Measurements from ENCODE around the gene YAP1.

DNA sequence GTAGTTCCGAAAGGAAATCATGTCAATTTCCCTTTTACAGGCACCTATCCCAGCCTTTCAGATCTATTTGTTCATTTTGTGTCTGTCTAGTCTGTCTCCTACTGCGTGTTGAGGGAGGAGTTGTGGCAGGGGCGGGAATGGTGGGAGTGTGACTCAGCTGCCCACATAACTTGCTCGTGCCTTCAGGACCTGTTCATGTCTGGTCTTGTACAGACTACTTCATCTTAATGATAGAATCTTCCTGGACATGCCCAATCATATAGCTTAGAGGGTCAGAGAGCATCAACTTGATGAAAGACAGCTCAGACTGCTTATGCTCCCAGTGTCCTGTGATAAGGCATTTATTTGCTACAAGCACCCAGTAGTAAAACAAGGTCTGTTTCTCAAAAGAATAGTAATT, 146.0 kb downstream of the YAP1 start:
- no peak for TF ChIP-seq TAF1 (IDR thresholded peaks at IDR 0.05; ENCODE audit: borderline replicate concordance, insufficient read depth, low read length)
- no peak for TF ChIP-seq POLR2AphosphoS5 (IDR thresholded peaks at IDR 0.05; ENCODE audit: low read depth, low read length)
- TF ChIP-seq, protein P1, sequence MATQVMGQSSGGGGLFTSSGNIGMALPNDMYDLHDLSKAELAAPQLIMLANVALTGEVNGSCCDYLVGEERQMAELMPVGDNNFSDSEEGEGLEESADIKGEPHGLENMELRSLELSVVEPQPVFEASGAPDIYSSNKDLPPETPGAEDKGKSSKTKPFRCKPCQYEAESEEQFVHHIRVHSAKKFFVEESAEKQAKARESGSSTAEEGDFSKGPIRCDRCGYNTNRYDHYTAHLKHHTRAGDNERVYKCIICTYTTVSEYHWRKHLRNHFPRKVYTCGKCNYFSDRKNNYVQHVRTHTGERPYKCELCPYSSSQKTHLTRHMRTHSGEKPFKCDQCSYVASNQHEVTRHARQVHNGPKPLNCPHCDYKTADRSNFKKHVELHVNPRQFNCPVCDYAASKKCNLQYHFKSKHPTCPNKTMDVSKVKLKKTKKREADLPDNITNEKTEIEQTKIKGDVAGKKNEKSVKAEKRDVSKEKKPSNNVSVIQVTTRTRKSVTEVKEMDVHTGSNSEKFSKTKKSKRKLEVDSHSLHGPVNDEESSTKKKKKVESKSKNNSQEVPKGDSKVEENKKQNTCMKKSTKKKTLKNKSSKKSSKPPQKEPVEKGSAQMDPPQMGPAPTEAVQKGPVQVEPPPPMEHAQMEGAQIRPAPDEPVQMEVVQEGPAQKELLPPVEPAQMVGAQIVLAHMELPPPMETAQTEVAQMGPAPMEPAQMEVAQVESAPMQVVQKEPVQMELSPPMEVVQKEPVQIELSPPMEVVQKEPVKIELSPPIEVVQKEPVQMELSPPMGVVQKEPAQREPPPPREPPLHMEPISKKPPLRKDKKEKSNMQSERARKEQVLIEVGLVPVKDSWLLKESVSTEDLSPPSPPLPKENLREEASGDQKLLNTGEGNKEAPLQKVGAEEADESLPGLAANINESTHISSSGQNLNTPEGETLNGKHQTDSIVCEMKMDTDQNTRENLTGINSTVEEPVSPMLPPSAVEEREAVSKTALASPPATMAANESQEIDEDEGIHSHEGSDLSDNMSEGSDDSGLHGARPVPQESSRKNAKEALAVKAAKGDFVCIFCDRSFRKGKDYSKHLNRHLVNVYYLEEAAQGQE (IDR thresholded peaks at IDR 0.05; ENCODE audit: insufficient read depth in 1 of 2, low read depth in 2 of 2, low read length in 2 of 2): no peak
- TF ChIP-seq FOXP2 (optimal IDR thresholded peaks at IDR 0.05; ENCODE audit: borderline replicate concordance, extremely low read depth, extremely low read length, insufficient read depth): no peak
- no peak for TF ChIP-seq SIN3A (IDR thresholded peaks at IDR 0.05; ENCODE audit: borderline replicate concordance, insufficient read depth, low read length)
